ENCODE data around the gene SYT10.
"Not testable (repeated sequence)": the region's sequence is repeated elsewhere in the genome, so short reads cannot be mapped to it uniquely, and the experiment has no call there.

SYT10 gene

GRCh38 chr12:33331961-33332398 is 107.6 kb downstream of the SYT10 start:
- DNase-seq: not testable (repeated sequence)

- DNase-seq: no peak
Observed at GRCh38 chr12:33330940-33331339, 108.7 kb downstream of the SYT10 start.
